IPS-18a (cell line): Measurements from ENCODE around the gene PDE11A.
"Not testable (repeated sequence)": the region's sequence is repeated elsewhere in the genome, so short reads cannot be mapped to it uniquely, and the experiment has no call there.

Experiments used
- H3K27ac ChIP-seq: one replicate; pipeline ENCODE4 v1.5.1; 2013; ENCODE audit warnings: low read length
- H3K27me3 ChIP-seq: one replicate; pipeline ENCODE4 v1.6.1; 2013; ENCODE audit warnings: mild to moderate bottlenecking, low read length; ENCODE audit not compliant: control insufficient read depth, insufficient read depth
- H3K36me3 ChIP-seq: one replicate; pipeline ENCODE4 v1.6.1; 2013; ENCODE audit warnings: low read depth, low read length; ENCODE audit not compliant: control insufficient read depth
- H3K4me1 ChIP-seq: one replicate; pipeline ENCODE4 v1.6.1; 2013; ENCODE audit warnings: low read depth, low read length; ENCODE audit not compliant: control insufficient read depth
- H3K4me3 ChIP-seq: one replicate; pipeline ENCODE4 v1.5.1; 2013; ENCODE audit warnings: low read length
- H3K9ac ChIP-seq: one replicate; pipeline ENCODE4 v1.6.1; 2013; ENCODE audit warnings: mild to moderate bottlenecking, low read length, moderate library complexity
- H3K9me3 ChIP-seq: one replicate; pipeline ENCODE4 v1.6.1; 2013; ENCODE audit warnings: low read depth, low read length; ENCODE audit not compliant: control insufficient read depth

PDE11A gene

DNA sequence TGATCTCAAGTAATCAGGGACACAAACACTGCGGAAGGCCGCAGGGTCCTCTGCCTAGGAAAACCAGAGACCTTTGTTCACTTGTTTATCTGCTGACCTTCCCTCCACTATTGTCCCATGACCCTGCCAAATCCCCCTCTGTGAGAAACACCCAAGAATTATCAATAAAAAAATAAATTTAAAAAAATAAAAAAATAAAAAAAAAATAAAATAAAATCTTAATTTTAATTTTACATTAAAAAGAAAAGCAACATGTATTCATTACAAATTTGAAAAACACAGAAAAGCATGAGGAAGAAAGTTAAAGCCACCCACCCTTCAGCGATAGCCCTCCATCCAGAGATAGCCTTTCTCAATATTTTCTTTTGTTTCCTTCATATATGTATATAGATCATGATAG is 125.0 kb downstream of the PDE11A start:
- H3K27ac ChIP-seq, H3K9me3 ChIP-seq, H3K27me3 ChIP-seq, H3K36me3 ChIP-seq, H3K4me3 ChIP-seq, H3K4me1 ChIP-seq, H3K9ac ChIP-seq: not testable (repeated sequence)

DNA sequence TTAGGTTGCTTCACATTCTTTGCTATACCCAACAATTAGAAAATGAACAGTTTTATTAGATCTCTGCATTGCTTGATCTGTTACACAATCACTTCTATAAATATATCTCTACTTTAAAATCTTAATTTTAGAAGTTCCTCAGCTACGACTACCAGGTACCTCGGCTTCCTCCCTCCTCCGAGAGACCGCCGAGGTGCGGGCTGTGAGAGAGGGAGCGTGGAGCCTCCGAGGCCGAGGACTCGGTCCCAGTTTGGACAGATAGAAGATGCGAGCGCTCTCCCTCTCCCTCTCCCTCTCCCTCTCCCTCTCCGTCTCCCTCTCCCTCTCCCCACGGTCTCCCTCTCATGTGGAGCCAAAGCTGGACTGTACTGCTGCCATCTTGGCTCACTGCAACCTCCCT is 128.0 kb downstream of the PDE11A start:
- H3K36me3 ChIP-seq, H3K27me3 ChIP-seq, H3K27ac ChIP-seq, H3K9me3 ChIP-seq, H3K4me3 ChIP-seq, H3K9ac ChIP-seq, H3K4me1 ChIP-seq: not testable (repeated sequence)

DNA sequence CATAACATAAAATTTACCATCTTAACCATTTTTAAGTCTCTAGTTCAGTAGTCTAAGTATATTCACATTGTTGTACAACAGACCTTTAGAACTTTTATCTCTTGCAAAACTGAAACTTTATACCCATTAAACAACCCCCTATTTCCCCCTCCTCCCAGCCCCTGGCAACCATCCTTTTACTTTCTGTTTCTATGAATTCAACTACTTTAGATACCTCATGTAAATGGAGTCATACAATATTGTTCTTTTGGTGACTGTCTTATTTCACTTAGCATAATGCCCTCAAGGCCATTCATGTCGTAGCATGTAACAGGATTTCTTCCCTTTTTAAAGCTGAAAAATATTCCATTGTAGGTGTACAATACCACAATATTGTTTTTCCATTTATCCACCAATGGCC is 129.8 kb downstream of the PDE11A start:
- Histone ChIP-seq H3K27ac (no peak overlapping the region), H3K9ac (no peak overlapping the region), H3K36me3 (no peaks in the 10 kb centered on the region), H3K4me1 (no peaks in the 10 kb centered on the region), H3K27me3 (no peaks in the 10 kb centered on the region), H3K9me3 (no peaks in the 10 kb centered on the region), H3K4me3 (no peak overlapping the region)

DNA sequence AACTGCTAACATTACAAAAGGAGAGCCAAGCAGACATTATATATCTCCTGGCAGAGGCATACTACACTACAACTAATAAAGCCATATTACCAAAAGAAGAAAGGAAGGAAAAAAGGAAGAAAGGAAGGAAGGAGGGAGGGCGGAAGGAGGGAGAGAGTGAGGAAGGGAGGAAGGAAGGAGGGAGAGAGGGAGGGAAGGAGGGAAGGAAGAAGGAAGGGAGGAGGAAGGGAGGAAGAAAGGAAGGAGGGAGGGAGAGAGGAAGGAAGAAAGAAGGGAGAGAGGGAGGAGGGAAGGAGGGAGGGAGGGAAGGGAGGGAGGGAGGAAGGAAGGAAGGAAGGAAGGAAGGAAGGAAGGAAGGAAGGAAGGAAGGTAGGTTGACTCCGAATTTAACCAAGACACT is 133.4 kb downstream of the PDE11A start:
- Histone ChIP-seq H3K27me3 (no peaks in the 10 kb centered on the region), H3K27ac (no peak overlapping the region), H3K9ac (no peak overlapping the region), H3K36me3 (no peaks in the 10 kb centered on the region), H3K9me3 (no peaks in the 10 kb centered on the region), H3K4me1 (no peaks in the 10 kb centered on the region), H3K4me3 (no peak overlapping the region)

DNA sequence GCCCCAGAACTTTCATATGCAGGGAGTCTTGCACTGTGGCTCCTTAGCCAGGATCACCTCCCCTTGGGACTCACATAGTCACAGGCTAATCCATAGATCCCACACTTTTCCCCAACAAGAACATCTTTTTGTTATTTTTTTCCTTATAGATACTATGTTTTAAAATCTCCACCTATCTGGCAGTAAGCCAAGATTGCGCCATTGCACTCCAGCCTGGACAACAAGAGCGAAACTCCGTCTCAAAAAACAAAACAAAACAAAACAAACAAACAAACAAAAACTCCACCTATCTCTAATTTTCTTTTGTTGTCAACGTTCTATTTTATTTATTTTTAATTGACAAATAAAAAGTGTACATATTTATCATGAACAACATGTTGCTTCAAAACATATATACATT is 141.7 kb downstream of the PDE11A start:
- no peak overlapping the region for H3K9ac ChIP-seq
- H3K36me3 ChIP-seq, result no peaks in the 10 kb centered on the region
- H3K9me3 ChIP-seq, result no peaks in the 10 kb centered on the region
- H3K27me3 ChIP-seq, result no peaks in the 10 kb centered on the region
- no peak overlapping the region for H3K4me3 ChIP-seq
- no peak overlapping the region for H3K27ac ChIP-seq
- H3K4me1 ChIP-seq, result no peaks in the 10 kb centered on the region

DNA sequence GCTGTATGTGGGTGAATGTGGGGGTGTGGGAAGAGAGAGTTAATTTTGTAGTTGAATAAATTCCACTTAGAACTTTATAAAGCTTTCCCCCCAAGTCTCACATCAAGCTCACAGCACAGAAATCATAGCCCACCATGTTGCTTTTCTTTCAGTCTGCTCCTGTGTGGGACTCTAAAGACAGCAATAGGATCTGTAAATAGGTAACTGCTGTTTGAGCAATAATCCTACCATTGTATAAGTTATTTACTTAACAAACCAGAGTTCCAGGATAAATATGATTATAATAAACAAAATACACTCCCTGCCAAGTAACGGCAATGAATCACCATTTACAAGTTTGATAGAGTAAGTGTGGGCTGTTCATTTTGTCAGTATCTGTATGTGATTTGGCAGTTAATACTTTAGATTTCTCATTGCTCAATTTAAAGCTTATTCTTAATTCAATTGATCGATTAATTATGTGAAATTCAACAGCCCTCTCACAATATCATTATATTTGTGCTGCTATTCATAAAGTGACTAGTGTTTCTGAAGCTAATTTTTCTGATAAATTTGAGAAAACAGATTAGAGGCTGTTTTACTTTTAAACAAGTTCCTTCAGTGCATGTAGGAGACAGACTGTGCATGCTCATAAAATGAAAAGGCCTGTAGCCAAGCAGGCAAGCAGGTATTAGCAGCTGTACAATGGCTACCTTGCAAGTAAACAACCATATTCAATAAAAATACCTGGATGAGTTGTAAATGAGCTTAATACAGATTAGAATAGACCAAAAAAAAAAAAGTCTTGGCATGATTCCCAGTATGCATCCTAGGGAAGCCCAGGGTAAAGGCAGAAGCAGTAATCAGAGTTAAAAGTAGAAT is 142.7 kb downstream of the PDE11A start:
- Histone ChIP-seq H3K36me3 (no peaks in the 10 kb centered on the region), H3K4me1 (no peaks in the 10 kb centered on the region), H3K27me3 (no peaks in the 10 kb centered on the region), H3K4me3 (no peak overlapping the region), H3K9me3 (no peaks in the 10 kb centered on the region), H3K27ac (no peak overlapping the region), H3K9ac (no peak overlapping the region)

DNA sequence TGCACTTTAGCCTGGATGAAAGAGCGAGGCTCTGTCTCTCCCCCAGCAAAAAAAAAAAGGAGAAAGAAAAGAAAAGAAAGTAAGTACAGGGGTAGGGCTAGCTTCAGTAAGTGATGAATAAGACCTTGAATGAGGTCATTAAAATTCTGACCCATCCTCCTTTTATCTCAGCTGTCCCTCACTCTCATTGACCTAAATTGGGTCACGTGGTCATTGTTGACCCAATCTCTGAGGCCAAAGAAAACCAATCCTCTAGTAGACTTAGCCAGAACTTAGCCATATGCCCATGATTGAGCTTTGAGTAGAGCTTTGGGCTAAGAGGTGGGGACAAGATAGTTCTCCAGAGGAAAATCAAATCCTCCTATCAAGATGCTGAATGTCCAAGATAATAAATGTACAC is 149.3 kb downstream of the PDE11A start:
- no peaks in the 10 kb centered on the region for H3K36me3 ChIP-seq
- H3K4me3 ChIP-seq, result no peak overlapping the region
- H3K4me1 ChIP-seq, result no peaks in the 10 kb centered on the region
- H3K27ac ChIP-seq, result no peak overlapping the region
- no peaks in the 10 kb centered on the region for H3K27me3 ChIP-seq
- no peak overlapping the region for H3K9ac ChIP-seq
- no peaks in the 10 kb centered on the region for H3K9me3 ChIP-seq

DNA sequence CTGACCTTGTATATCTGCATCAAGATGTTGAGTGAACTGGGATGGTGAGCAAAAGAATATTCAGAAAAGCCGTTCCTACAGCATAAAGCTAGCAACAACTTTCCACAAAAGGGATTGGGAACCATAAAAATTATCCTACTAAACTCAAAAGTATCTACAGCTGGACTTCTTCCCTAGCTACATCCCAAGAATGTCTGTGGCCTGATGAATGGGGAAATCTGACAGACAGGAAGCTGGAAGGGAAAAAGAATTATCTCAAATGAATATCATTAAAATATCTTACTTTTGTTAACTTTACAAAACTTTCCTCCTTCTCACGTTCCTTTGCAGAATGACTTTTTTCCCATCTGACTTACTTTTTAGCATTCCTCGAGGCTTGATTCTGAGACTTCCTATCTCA is 150.9 kb downstream of the PDE11A start:
- H3K27ac ChIP-seq, result no peak overlapping the region
- H3K4me1 ChIP-seq, result no peaks in the 10 kb centered on the region
- no peak overlapping the region for H3K4me3 ChIP-seq
- no peak overlapping the region for H3K9ac ChIP-seq
- no peaks in the 10 kb centered on the region for H3K27me3 ChIP-seq
- H3K9me3 ChIP-seq, result no peaks in the 10 kb centered on the region
- no peaks in the 10 kb centered on the region for H3K36me3 ChIP-seq

DNA sequence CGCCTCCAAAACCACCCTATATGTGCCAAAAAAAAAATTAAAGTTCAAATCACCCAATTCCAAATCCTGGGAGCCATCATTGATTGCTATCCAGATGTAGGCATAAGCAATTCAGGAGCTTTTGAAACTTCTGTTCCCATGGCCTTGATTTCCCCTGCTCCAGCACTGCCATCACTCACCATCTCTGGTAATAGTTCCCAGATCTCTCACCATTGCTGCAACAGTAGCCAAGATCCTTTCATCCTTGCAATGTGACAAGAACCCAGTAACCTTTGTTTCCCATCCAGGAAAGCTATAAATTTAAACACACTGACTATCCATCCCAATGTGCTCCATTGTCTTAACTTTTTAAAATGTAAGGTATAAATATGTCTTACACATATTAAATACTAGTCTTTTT is 155.4 kb downstream of the PDE11A start:
- Histone ChIP-seq H3K9ac (no peak overlapping the region), H3K36me3 (no peaks in the 10 kb centered on the region), H3K27me3 (no peaks in the 10 kb centered on the region), H3K27ac (no peak overlapping the region), H3K4me3 (no peak overlapping the region), H3K4me1 (no peaks in the 10 kb centered on the region), H3K9me3 (no peaks in the 10 kb centered on the region)

DNA sequence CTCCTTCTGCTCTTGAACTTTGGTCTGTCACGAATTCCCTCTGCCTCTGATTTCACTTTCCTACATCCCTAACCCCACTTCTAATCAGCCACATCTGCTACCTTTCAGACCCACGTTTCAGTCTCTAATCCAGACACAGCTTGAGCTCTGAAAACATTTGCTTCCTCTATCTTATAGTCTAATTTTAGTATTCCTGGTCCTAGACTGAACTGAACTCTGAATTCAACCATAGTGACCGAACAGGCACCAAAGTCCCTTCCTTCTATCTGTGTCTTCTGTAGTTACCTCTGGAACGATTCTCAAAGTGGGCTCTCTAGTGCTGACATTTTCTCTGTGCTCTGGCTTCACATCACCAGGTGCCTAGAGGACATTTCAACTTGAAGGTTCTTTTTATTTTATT is 156.2 kb downstream of the PDE11A start:
- Histone ChIP-seq H3K36me3 (no peaks in the 10 kb centered on the region), H3K4me3 (no peak overlapping the region), H3K9ac (no peak overlapping the region), H3K9me3 (no peaks in the 10 kb centered on the region), H3K27me3 (no peaks in the 10 kb centered on the region), H3K27ac (no peak overlapping the region), H3K4me1 (no peaks in the 10 kb centered on the region)

DNA sequence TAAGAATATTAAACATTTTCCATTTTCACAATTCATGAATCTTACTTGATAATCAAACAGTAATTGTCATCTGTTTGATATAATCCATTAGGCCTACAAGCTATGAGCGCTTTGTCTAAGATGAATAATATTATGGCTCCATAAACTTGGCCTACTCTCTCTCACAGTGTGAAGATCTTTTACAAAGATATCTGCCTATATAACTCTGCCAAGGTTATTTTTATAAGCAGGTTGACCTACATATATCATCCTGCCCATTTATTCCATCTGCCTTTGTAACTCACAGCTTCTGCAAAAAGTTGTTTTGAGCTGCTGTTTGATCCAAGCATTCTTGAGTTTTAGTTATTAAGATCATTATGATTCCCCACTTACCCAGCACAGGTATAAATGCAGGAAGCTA is 158.3 kb downstream of the PDE11A start:
- Histone ChIP-seq H3K27ac (no peak overlapping the region), H3K4me3 (no peak overlapping the region), H3K9ac (no peak overlapping the region), H3K27me3 (no peaks in the 10 kb centered on the region), H3K4me1 (no peaks in the 10 kb centered on the region), H3K9me3 (no peaks in the 10 kb centered on the region), H3K36me3 (no peaks in the 10 kb centered on the region)

DNA sequence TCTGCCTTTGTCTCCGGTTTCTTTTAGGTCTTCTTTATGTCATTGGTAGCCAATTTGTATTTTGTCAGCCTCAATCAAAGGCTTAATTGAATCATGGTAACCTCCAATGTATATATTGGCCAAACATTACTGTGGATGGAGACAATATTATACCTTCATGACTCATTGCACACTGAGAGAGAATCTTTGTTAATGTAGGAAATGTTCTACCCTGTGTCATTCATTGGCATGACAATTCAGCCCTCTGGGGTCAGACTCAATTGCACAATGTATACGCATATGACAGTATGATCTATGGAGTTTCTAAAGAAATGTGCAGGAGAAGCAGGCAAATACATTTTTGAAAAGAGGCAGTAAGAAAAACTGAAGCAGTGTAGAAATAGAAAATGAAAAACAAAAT is 162.6 kb downstream of the PDE11A start:
- Histone ChIP-seq H3K4me3 (no peak overlapping the region), H3K27me3 (no peaks in the 10 kb centered on the region), H3K36me3 (no peaks in the 10 kb centered on the region), H3K9ac (no peak overlapping the region), H3K4me1 (no peaks in the 10 kb centered on the region), H3K27ac (no peak overlapping the region), H3K9me3 (no peaks in the 10 kb centered on the region)
